ENCODE data around the gene CBX3.

Gene CBX3

DNA sequence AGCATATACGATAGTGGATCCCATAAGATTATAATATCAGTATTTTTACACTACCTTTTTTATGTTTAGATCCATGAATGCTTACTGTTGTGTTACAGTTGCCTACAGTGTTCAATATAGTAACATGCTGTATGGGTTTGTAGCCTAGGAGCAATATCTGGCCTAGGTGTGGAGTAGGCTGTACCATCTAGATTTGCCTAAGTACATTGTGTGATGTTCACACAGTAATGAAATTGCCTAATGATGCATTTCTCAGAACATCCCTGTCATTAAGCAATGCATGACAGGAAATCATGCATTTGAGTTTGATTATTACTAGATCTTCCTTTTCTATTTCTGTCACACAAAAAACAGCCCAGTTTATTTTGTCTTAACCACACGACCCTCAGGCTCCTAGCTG is 14.5 kb downstream of the CBX3 start:
- H3K9me2 ChIP-seq (replicated peaks; ENCODE audit: insufficient read depth, low read length) = no peaks in the 10 kb centered on the region
- H3K9ac ChIP-seq (ENCODE audit: low read length) = no peak overlapping the region
- no peaks in the 10 kb centered on the region for H3K27me3 ChIP-seq (ENCODE audit: low read length)
- H3F3A ChIP-seq (ENCODE audit: insufficient read depth) = peaks cover 52% of the 10 kb centered on the region
- peaks cover 11% of the 10 kb centered on the region; the same call in 1 of the 2 replicates for H4K20me1 ChIP-seq (ENCODE audit: low read depth, low read length)
- TF ChIP-seq EZH2phosphoT487 (conservative IDR thresholded peaks at IDR 0.05; ENCODE audit: low read length) = no peak
- TF ChIP-seq, protein P1, sequence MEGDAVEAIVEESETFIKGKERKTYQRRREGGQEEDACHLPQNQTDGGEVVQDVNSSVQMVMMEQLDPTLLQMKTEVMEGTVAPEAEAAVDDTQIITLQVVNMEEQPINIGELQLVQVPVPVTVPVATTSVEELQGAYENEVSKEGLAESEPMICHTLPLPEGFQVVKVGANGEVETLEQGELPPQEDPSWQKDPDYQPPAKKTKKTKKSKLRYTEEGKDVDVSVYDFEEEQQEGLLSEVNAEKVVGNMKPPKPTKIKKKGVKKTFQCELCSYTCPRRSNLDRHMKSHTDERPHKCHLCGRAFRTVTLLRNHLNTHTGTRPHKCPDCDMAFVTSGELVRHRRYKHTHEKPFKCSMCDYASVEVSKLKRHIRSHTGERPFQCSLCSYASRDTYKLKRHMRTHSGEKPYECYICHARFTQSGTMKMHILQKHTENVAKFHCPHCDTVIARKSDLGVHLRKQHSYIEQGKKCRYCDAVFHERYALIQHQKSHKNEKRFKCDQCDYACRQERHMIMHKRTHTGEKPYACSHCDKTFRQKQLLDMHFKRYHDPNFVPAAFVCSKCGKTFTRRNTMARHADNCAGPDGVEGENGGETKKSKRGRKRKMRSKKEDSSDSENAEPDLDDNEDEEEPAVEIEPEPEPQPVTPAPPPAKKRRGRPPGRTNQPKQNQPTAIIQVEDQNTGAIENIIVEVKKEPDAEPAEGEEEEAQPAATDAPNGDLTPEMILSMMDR (IDR thresholded peaks at IDR 0.05; ENCODE audit: insufficient read depth, low read length, poor library complexity, severe bottlenecking) = no peak
- no peak overlapping the region for H3K27ac ChIP-seq (ENCODE audit: low read depth, low read length)
- no peak overlapping the region for H2AFZ ChIP-seq (ENCODE audit: low read depth, low read length, severe bottlenecking)
- H3K36me3 ChIP-seq (ENCODE audit: low read length) = peaks cover 25% of the 10 kb centered on the region
- no peaks in the 10 kb centered on the region for H3K9me3 ChIP-seq (ENCODE audit: insufficient read depth, low read length)
- H3K4me2 ChIP-seq (ENCODE audit: low read depth, low read length, poor library complexity, severe bottlenecking) = no peak overlapping the region
- no peaks in the 10 kb centered on the region for H3K79me2 ChIP-seq (ENCODE audit: insufficient read depth, low read length)
- no peak overlapping the region for H3K4me3 ChIP-seq (ENCODE audit: insufficient read depth, low read length, poor library complexity, severe bottlenecking)

DNA sequence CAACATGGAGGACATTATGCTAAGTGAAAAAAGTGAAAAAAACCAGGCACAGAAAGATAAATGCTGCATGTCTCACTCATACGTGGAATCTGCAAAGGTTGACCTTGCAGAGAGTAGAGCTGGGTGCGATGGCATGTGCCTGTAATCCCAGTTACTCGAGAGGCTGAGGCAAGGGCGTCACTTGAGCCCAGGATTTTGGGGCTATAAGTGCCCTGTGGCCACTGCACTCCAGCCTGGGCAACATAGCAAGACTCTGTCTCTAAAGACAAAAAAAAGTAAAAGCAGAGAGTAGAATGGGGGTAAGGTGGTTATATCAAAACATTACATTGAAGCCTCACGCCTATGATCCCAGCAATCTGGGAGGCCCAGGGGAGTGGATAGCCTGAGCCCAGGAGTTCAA is 22.8 kb downstream of the CBX3 start:
- H3K27ac ChIP-seq (ENCODE audit: low read depth, low read length) = no peak overlapping the region
- no peaks in the 10 kb centered on the region for H3F3A ChIP-seq (ENCODE audit: insufficient read depth)
- no peaks in the 10 kb centered on the region for H4K20me1 ChIP-seq (ENCODE audit: low read depth, low read length)
- no peaks in the 10 kb centered on the region for H3K36me3 ChIP-seq (ENCODE audit: low read length)
- no peak overlapping the region for H3K9ac ChIP-seq (ENCODE audit: low read length)
- H2AFZ ChIP-seq (ENCODE audit: low read depth, low read length, severe bottlenecking) = no peak overlapping the region
- no peak for TF ChIP-seq EZH2phosphoT487 (conservative IDR thresholded peaks at IDR 0.05; ENCODE audit: low read length)
- TF ChIP-seq, protein P1 (IDR thresholded peaks at IDR 0.05; ENCODE audit: insufficient read depth, low read length, poor library complexity, severe bottlenecking) = no peak
- no peak overlapping the region for H3K4me2 ChIP-seq (ENCODE audit: low read depth, low read length, poor library complexity, severe bottlenecking)
- no peaks in the 10 kb centered on the region for H3K79me2 ChIP-seq (ENCODE audit: insufficient read depth, low read length)
- H3K4me3 ChIP-seq (ENCODE audit: insufficient read depth, low read length, poor library complexity, severe bottlenecking) = no peak overlapping the region
- no peaks in the 10 kb centered on the region for H3K9me3 ChIP-seq (ENCODE audit: insufficient read depth, low read length)
- no peaks in the 10 kb centered on the region for H3K9me2 ChIP-seq (replicated peaks; ENCODE audit: insufficient read depth, low read length)
- H3K27me3 ChIP-seq (ENCODE audit: low read length) = no peaks in the 10 kb centered on the region

DNA sequence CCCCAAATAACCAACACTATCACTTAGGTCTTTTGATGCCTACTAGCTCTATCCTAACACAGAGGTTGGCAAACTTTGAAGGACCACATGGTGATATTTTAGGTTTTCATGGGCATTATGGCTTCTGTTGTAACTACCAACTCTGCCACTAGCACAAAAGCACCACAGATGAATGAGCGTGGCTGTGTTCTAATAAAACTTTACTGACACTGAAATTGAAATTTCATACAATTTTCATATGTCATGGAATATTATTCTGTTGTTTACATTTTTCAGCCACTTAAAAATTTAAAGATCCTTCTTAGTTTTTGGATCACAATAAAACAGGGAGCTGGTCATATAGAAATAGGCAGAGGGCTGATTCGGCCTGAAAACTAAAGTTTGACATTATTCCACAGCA is 26.4 kb downstream of the CBX3 start:
- H3K27me3 ChIP-seq (ENCODE audit: low read length) = no peaks in the 10 kb centered on the region
- no peaks in the 10 kb centered on the region for H4K20me1 ChIP-seq (ENCODE audit: low read depth, low read length)
- H3K4me2 ChIP-seq (ENCODE audit: low read depth, low read length, poor library complexity, severe bottlenecking) = no peak overlapping the region
- H3K79me2 ChIP-seq (ENCODE audit: insufficient read depth, low read length) = no peaks in the 10 kb centered on the region
- no peak overlapping the region for H3K9ac ChIP-seq (ENCODE audit: low read length)
- H2AFZ ChIP-seq (ENCODE audit: low read depth, low read length, severe bottlenecking) = no peak overlapping the region
- H3F3A ChIP-seq (ENCODE audit: insufficient read depth) = no peaks in the 10 kb centered on the region
- no peaks in the 10 kb centered on the region for H3K36me3 ChIP-seq (ENCODE audit: low read length)
- no peak overlapping the region for H3K4me3 ChIP-seq (ENCODE audit: insufficient read depth, low read length, poor library complexity, severe bottlenecking)
- H3K9me3 ChIP-seq (ENCODE audit: insufficient read depth, low read length) = no peaks in the 10 kb centered on the region
- H3K9me2 ChIP-seq (replicated peaks; ENCODE audit: insufficient read depth, low read length) = no peaks in the 10 kb centered on the region
- H3K27ac ChIP-seq (ENCODE audit: low read depth, low read length) = no peak overlapping the region
- TF ChIP-seq, protein P1 (IDR thresholded peaks at IDR 0.05; ENCODE audit: insufficient read depth, low read length, poor library complexity, severe bottlenecking) = no peak
- TF ChIP-seq EZH2phosphoT487 (conservative IDR thresholded peaks at IDR 0.05; ENCODE audit: low read length) = no peak

Measured in SU-DHL-6 (cell line).